GM12891 (cell line): ENCODE measurements around the gene IKZF2. TPM values are rescaled to one million over a fixed set of nuclear protein-coding genes. Genes with fewer than 3 reads are reported as not detected.
A peak's percentile ranks its signal among the peaks of the same experiment; 100 is the strongest.

Experiments used
- DNase-seq: peaks from one replicate; pipeline ENCODE4 v3.0.0; 2011; ENCODE audit warnings: low spot score; ENCODE audit not compliant: insufficient read length
- FAIRE-seq: peaks from 2 replicates; lab custom pipeline; 2011; peaks lifted over from hg19 to GRCh38; lab: Jason Lieb, UNC
- PAX5 ChIP-seq: IDR thresholded peaks from 2 replicates; pipeline ENCODE4 v1.6.1; 2011; ENCODE audit warnings: low read length, moderate library complexity, mild to moderate bottlenecking; ENCODE audit not compliant: insufficient read depth, severe bottlenecking
- POLR2A ChIP-seq: IDR thresholded peaks from 2 replicates; pipeline ENCODE4 v1.6.1; 2011; ENCODE audit warnings: low read depth, low read length, control low read depth
- POLR2AphosphoS5 ChIP-seq: IDR thresholded peaks from 2 replicates; pipeline ENCODE4 v1.6.1; 2011; ENCODE audit warnings: low read depth, low read length, control low read depth
- POU2F2 ChIP-seq: IDR thresholded peaks from 2 replicates; pipeline ENCODE4 v1.6.1; 2011; ENCODE audit warnings: low read depth, mild to moderate bottlenecking, control low read depth, low read length, moderate library complexity
- SPI1 ChIP-seq: IDR thresholded peaks from 2 replicates; pipeline ENCODE4 v1.6.1; 2011; ENCODE audit warnings: low read depth, low read length, control low read depth
- TAF1 ChIP-seq: IDR thresholded peaks from 2 replicates; pipeline ENCODE4 v1.6.1; 2011; ENCODE audit warnings: low read depth, low read length, control low read depth
- polyA plus RNA-seq: library from polyadenylated mRNA; unstranded; fragments of >200 nt; gene quantifications from one replicate; pipeline ENCODE4 v1.2.1, GENCODE V29; 2012; ENCODE audit warnings: low read depth, missing spikeins, inconsistent platforms; ENCODE audit not compliant: missing spikeins

The IKZF2 gene
- 32.8 TPM for polyA plus RNA-seq

DNA sequence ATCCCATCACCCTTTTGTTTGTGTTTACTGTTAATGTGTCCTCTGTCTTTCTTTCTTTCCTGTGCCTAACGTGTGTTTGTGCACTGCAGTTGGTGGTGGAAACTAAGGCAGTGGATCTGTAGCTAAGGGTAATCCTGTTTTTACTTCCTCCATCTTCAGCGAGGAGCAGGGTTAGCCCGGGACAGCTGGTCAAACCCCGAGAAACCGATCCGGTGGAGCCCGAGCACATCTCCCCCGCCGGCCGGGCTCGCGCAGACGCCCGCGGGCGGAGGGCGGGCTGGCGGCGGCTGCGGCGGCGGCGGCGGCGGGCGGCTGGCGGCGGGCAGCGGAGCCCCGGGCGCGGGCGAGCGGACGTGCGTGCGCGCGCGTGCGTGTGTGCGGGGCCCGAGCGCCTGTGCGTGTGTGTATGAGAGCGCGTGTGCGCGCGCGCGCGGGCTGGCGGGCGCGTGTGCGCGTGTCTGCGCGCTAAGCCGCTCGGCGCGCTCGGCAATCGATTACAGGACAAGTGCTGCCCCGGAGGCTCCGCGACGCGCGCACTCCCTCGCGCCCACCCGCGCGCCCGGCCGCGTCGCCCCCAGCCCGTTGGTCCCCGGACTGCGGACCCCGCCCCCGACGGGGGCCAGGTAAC is at the start of gene IKZF2:
Gene IKZF2 (minus strand): TSS at position 176 of the 628 bp plus-strand sequence. CDS start 2,983 bp downstream, outside the sequence.
- peak; percentile 60 for TF ChIP-seq TAF1
- TF ChIP-seq POU2F2 = 0 out of 2 replicates have a peak, but pooled peaks have one; percentile 4
- TF ChIP-seq POLR2AphosphoS5 = peak; percentile 67; the same call in 1 of the 2 replicates
- peak; percentile 82 for TF ChIP-seq POLR2A
- TF ChIP-seq PAX5 = peak; percentile 64
- no peak for TF ChIP-seq SPI1
- FAIRE-seq (peak; percentile 100), DNase-seq (peak; percentile 45)

- no peak for DNase-seq
- FAIRE-seq = no peak
- TF ChIP-seq POLR2A (no peak), SPI1 (no peak), PAX5 (no peak), POU2F2 (no peak), POLR2AphosphoS5 (no peak), TAF1 (no peak)
Measured at GRCh38 chr2:213199871-213200270, 48.5 kb upstream of the IKZF2 start.

- FAIRE-seq (no peak), DNase-seq (no peak)
- TF ChIP-seq PAX5 (no peak), POU2F2 (no peak), POLR2AphosphoS5 (no peak), POLR2A (no peak), TAF1 (no peak), SPI1 (no peak)
Measured at GRCh38 chr2:213189001-213189899, 37.8 kb upstream of the IKZF2 start.

DNA sequence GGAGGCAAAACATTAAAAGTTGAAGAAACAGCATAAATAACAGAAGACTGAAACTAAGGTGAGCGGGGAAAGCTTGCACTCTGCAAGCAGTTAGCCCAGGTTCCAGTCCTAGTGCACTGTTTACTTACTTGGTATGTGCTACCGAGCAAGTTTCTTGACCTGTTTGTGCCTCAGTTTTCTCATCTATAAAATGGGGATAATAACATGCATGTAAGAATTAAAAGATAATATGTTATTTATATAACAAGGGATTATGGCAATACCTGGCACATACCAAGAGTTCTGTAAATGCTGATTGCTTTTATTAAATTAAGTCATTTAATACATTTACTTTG is 37.1 kb upstream of the IKZF2 start:
- TF ChIP-seq SPI1 (no peak), POU2F2 (no peak), POLR2AphosphoS5 (no peak), TAF1 (no peak), PAX5 (no peak), POLR2A (no peak)
- DNase-seq = no peak
- FAIRE-seq = no peak

GRCh38 chr2:213187833-213188532 is 36.6 kb upstream of the IKZF2 start:
- DNase-seq (no peak), FAIRE-seq (no peak)
- no peak for TF ChIP-seq TAF1
- TF ChIP-seq POU2F2 = no peak
- TF ChIP-seq SPI1 = no peak
- TF ChIP-seq PAX5 = no peak
- TF ChIP-seq POLR2AphosphoS5 = no peak
- no peak for TF ChIP-seq POLR2A

DNA sequence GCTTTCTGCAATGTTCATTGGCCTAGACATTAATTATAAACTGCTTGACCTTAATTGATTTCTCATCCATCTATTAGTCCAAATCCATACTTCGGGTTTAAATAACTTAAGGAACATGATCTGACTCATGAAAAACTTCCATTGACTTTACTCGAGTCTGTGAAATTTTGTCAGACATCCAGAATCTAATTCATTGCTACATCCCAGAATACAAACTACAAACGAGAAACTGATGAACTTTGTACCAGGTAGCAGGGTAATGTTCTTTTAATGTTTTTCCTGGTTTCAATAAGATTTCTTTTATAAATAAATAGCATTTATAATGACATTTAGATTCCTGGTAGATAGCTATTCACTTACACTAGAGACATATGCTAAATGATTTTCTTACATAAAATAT is 36.0 kb upstream of the IKZF2 start:
- DNase-seq (no peak), FAIRE-seq (peak; percentile 67)
- TF ChIP-seq POU2F2 (no peak), POLR2A (no peak), TAF1 (no peak), PAX5 (no peak), SPI1 (no peak), POLR2AphosphoS5 (no peak)

- no peak for TF ChIP-seq POLR2AphosphoS5
- TF ChIP-seq POU2F2 = peak; percentile 84
- DNase-seq (no peak), FAIRE-seq (peak; percentile 75)
Measured at GRCh38 chr2:213185147-213185822, 33.9 kb upstream of the IKZF2 start.

- FAIRE-seq (no peak), DNase-seq (no peak)
- no peak for TF ChIP-seq TAF1
- TF ChIP-seq POU2F2 = no peak
- TF ChIP-seq SPI1 = no peak
- TF ChIP-seq PAX5 = no peak
- no peak for TF ChIP-seq POLR2A
- no peak for TF ChIP-seq POLR2AphosphoS5
Measured at GRCh38 chr2:213181712-213182111, 30.3 kb upstream of the IKZF2 start.

GRCh38 chr2:213177679-213178078 is 26.3 kb upstream of the IKZF2 start:
- DNase-seq (no peak), FAIRE-seq (no peak)
- TF ChIP-seq POLR2A (no peak), POLR2AphosphoS5 (no peak), SPI1 (no peak), POU2F2 (no peak), PAX5 (no peak), TAF1 (no peak)
